ENCODE data around the gene ZNF536.

ZNF536 gene

DNA sequence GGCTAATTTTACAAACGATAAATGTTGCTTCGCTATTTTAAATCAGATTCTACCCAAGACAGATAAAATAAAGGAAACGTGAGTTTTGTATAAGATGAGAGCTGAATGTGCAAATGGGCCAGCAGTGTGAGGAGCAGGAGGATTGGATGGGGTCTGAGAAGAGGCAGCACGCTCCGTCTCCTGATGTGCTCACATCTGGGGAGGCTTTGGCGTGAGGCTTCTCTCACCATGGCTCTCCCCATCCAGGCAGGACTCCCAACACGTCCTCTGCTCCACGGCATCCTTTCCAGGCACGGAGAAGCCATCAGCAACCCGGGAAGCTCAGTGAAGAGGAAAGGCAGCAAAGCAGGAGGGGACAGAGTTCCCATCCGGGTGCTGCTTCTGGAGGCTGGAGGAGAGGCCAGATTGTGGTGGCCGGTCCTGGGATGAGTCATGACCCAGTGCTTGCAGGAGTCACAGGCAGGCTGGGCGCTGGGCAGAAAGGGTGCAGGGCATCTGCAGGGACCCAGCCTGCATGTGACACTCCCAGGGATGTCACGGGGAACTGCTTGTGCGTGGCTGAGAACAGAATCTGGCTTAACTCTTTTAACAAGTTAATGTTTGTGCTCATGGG is 47.5 kb downstream of the ZNF536 start:
- no peak overlapping the region for H3K4me3 ChIP-seq (ENCODE audit: low read depth, low read length)
- TF ChIP-seq, protein P1, sequence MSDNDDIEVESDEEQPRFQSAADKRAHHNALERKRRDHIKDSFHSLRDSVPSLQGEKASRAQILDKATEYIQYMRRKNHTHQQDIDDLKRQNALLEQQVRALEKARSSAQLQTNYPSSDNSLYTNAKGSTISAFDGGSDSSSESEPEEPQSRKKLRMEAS (IDR thresholded peaks at IDR 0.05; ENCODE audit: low read depth, low read length): no peak
- no peak for TF ChIP-seq POLR2A (IDR thresholded peaks at IDR 0.05; ENCODE audit: extremely low read depth, insufficient read length)
- no peak for TF ChIP-seq MYC (IDR thresholded peaks at IDR 0.05; ENCODE audit: low read depth, low read length)
- TF ChIP-seq, protein P2, sequence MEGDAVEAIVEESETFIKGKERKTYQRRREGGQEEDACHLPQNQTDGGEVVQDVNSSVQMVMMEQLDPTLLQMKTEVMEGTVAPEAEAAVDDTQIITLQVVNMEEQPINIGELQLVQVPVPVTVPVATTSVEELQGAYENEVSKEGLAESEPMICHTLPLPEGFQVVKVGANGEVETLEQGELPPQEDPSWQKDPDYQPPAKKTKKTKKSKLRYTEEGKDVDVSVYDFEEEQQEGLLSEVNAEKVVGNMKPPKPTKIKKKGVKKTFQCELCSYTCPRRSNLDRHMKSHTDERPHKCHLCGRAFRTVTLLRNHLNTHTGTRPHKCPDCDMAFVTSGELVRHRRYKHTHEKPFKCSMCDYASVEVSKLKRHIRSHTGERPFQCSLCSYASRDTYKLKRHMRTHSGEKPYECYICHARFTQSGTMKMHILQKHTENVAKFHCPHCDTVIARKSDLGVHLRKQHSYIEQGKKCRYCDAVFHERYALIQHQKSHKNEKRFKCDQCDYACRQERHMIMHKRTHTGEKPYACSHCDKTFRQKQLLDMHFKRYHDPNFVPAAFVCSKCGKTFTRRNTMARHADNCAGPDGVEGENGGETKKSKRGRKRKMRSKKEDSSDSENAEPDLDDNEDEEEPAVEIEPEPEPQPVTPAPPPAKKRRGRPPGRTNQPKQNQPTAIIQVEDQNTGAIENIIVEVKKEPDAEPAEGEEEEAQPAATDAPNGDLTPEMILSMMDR (IDR thresholded peaks at IDR 0.05; ENCODE audit: low read depth, low read length): no peak
- DNase-seq (ENCODE audit: low read depth): no peak

DNA sequence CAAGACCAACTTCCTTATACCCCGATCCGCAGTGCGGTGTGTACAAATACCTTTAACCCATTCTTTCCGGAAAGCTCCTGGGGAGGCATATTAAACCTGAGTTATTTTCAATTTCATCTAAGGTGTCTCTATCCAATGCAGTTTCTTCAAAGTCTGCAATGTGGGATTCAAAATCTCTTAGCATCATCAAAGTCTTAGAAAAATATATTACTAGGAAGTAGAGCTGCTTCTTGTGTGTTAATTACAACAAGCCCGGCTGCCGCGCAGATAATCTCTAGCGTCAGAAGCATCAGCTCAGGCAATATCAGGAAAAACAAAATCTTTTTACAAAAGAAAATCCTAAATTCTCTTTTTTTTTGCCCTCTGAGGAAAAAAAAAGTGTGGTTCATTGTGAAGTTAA is 48.1 kb downstream of the ZNF536 start:
- TF ChIP-seq, protein P1 (IDR thresholded peaks at IDR 0.05; ENCODE audit: low read depth, low read length): no peak
- TF ChIP-seq, protein P2 (IDR thresholded peaks at IDR 0.05; ENCODE audit: low read depth, low read length): no peak
- DNase-seq (ENCODE audit: low read depth): no peak
- H3K4me3 ChIP-seq (ENCODE audit: low read depth, low read length): no peak overlapping the region

DNA sequence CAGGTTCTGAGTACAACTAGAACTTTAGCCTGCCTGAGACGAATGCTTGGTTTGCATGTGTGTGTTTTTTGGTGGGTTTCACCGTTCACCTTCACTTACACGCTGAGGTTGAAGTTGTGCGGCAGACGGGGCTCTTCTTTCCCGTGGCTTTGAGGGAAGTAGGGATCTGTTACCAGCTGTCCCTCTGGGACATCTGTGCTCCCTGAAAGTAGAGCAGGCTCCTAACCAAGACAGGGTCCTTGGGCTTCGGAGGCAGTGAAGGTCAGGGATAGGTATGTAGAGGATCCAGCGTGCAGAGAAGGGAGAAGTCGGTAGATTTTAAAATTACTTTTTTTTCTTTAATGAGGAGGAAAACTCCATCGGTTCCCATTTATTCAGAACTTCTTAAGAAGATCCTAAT is 48.7 kb downstream of the ZNF536 start:
- TF ChIP-seq, protein P2 (IDR thresholded peaks at IDR 0.05; ENCODE audit: low read depth, low read length): no peak

DNA sequence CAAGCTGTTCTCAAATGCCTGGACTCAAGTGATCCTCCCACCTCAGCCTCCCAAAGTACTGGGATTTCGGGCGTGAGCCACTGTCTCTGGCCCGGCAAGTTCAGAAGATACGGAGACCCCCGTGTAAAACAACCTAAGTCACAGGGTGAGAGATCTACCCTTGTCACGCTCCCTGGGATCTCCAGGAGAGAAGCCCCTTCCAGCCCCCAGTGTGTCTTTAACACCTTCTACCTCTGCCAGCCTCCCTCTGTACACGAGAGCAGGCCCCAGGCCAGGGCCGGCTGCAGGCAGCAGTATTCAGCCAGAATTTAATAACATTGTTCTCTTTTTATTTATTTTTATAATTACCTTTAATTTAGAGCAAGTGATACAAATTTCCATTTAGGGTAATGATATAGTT is 49.4 kb downstream of the ZNF536 start:
- DNase-seq (ENCODE audit: low read depth): no peak
- no peak overlapping the region for H3K4me3 ChIP-seq (ENCODE audit: low read depth, low read length)
- TF ChIP-seq POLR2A (IDR thresholded peaks at IDR 0.05; ENCODE audit: extremely low read depth, insufficient read length) (no peak), MYC (IDR thresholded peaks at IDR 0.05; ENCODE audit: low read depth, low read length) (no peak)
- TF ChIP-seq, protein P1 (IDR thresholded peaks at IDR 0.05; ENCODE audit: low read depth, low read length): no peak
- TF ChIP-seq, protein P2 (IDR thresholded peaks at IDR 0.05; ENCODE audit: low read depth, low read length): no peak

More for the DNA sequence above, 48.7 kb downstream of the ZNF536 start:
- no peak overlapping the region for H3K4me3 ChIP-seq (ENCODE audit: low read depth, low read length)
- no peak for DNase-seq (ENCODE audit: low read depth)

DNA sequence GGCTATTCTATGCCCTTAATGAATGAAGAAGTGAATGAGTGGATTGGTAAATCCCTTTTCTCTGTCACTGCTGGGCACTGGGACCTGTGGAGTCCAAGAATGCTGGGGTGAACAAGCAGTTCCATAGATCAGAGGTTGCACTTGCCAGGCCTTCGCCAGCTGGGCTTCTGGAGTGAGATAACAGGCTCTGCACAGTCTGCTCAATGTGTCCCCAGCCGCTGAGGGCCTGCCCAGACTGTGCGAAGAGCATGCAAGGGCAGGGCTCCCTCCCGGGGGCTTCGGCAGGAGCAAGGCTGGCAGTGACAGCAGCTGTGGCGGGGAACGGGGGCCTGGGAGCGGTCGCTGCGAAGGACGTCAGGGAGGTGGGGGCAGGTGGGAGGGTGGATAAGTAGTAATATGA is 51.3 kb downstream of the ZNF536 start:
- no peak for DNase-seq (ENCODE audit: low read depth)
- TF ChIP-seq, protein P2 (IDR thresholded peaks at IDR 0.05; ENCODE audit: low read depth, low read length): no peak
- TF ChIP-seq MYC (IDR thresholded peaks at IDR 0.05; ENCODE audit: low read depth, low read length): no peak
- TF ChIP-seq POLR2A (IDR thresholded peaks at IDR 0.05; ENCODE audit: extremely low read depth, insufficient read length): no peak
- TF ChIP-seq, protein P1 (IDR thresholded peaks at IDR 0.05; ENCODE audit: low read depth, low read length): no peak

More for the DNA sequence above, 51.3 kb downstream of the ZNF536 start:
- no peak overlapping the region for H3K4me3 ChIP-seq (ENCODE audit: low read depth, low read length)
